IPS-15b (cell line): ENCODE results near the gene FCN1.

Source experiments
- H3K27me3 ChIP-seq: one replicate; pipeline ENCODE4 v1.6.1; 2013; ENCODE audit warnings: low read length; ENCODE audit not compliant: control insufficient read depth, insufficient read depth
- H3K36me3 ChIP-seq: one replicate; pipeline ENCODE4 v1.6.1; 2013; ENCODE audit warnings: low read length; ENCODE audit not compliant: control insufficient read depth, insufficient read depth
- H3K4me1 ChIP-seq: one replicate; pipeline ENCODE4 v1.6.1; 2013; ENCODE audit warnings: mild to moderate bottlenecking, low read length; ENCODE audit not compliant: control insufficient read depth, insufficient read depth
- H3K4me3 ChIP-seq: one replicate; pipeline ENCODE4 v1.5.1; 2013; ENCODE audit warnings: low read depth, low read length
- H3K9ac ChIP-seq: one replicate; pipeline ENCODE4 v1.6.1; 2013; ENCODE audit warnings: low read depth, mild to moderate bottlenecking, low read length
- H3K9me3 ChIP-seq: one replicate; pipeline ENCODE4 v1.6.1; 2013; ENCODE audit warnings: mild to moderate bottlenecking, low read length; ENCODE audit not compliant: control insufficient read depth, insufficient read depth

Gene FCN1

GRCh38 chr9:134883040-134883782 is 34.5 kb downstream of the FCN1 start:
- Histone ChIP-seq H3K4me1 (no peaks in the 10 kb centered on the region), H3K9ac (no peak overlapping the region), H3K27me3 (no peaks in the 10 kb centered on the region), H3K36me3 (no peaks in the 10 kb centered on the region), H3K4me3 (no peak overlapping the region), H3K9me3 (no peaks in the 10 kb centered on the region)

GRCh38 chr9:134882204-134882785 is 35.4 kb downstream of the FCN1 start:
- H3K27me3 ChIP-seq = no peaks in the 10 kb centered on the region
- H3K9ac ChIP-seq = no peak overlapping the region

GRCh38 chr9:134881313-134881670 is 36.4 kb downstream of the FCN1 start:
- Histone ChIP-seq H3K9me3 (no peaks in the 10 kb centered on the region), H3K4me1 (no peaks in the 10 kb centered on the region), H3K9ac (no peak overlapping the region), H3K4me3 (no peak overlapping the region), H3K36me3 (no peaks in the 10 kb centered on the region), H3K27me3 (no peaks in the 10 kb centered on the region)

More at GRCh38 chr9:134882204-134882785, 35.4 kb downstream of the FCN1 start:
- Histone ChIP-seq H3K9me3 (no peaks in the 10 kb centered on the region), H3K4me3 (no peak overlapping the region), H3K36me3 (no peaks in the 10 kb centered on the region), H3K4me1 (no peaks in the 10 kb centered on the region)

DNA sequence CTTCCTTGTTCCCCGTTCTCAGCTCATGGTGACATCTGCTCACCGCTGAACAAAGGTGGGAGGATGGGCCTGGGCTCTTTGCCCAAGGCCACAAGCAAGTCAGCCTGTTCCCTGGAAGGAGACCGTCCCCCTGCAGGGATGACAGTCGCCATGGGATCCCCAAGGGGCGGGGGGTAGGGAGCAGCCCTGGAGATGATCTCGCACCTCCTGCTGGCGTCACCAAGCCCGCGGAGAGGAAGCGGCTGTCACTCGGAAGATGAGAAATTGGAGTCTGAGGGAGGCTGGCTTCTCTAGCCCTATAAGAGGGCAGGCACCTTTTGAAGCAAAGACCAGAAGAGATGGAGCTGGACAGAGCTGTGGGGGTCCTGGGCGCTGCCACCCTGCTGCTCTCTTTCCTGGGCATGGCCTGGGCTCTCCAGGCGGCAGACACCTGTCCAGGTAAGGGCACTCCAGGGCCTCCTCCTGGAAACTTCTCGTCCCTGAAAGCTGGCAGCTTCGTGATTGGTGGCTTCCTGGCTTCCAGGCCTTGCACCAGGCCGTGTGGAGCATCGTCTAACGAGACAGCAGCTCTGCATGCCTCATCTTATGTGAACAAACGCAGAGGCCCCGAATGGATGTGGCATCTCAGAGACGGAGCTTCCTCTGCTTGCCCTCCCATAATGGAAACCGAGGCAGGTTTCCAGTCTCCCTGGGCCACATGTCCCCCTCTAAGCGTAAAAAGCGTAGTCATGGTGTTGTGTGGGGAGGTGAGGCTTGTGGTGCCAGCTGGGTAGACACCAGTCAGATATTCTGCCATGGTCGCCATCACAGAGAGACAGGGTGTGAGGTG is 37.0 kb downstream of the FCN1 start, which contains the start of gene FCN2:
Gene FCN2, plus strand, starts transcription at position 327 of the 829 bp plus-strand sequence. Its CDS starts 12 bp downstream, at position 339.
- H3K4me3 ChIP-seq = no peak within 1 kb of the TSS
- no peaks in the 10 kb centered on the region for H3K4me1 ChIP-seq
- no peaks in the 10 kb centered on the region for H3K27me3 ChIP-seq
- no peak within 1 kb of the TSS for H3K9ac ChIP-seq
- H3K36me3 ChIP-seq = no peaks in the 10 kb centered on the region
- H3K9me3 ChIP-seq = no peaks in the 10 kb centered on the region

DNA sequence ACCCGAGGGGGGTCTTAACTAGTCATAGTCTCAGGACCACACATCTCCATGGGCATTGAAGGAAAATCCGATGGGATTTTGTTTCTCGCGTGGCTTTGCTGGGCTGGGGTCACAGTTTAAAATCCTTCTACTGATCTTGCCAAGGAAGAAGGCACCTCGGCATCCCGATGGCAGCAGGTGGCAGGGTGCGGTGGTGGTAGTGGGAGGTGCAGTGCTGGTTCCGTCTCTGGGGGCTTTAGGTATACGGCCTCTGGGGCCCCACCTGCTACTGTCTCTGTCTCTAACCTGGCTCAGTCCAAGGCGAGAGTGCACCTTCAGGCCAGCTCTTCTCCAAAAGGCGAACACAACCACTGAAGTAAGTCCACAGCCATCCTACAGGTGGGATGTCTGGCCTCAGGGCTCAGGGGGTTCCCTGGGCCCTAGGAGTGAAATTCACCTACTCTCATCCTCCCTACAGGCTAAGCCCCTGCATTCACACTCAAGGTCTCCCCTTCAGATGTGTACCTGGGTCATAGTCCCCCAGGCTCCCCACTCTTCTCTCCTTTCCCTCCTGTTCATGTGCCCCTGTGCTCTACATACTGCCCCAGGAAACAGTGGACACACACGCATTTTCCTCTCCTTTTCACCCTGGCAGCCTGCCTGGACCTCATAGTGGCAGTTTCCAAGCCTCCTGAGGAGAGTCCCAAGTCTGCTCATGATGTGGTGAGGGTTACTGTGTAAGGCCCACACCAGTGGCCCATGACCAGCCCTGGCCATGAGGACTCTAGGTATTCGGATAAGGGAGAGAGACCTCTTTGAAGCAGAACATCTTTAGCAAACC is 37.8 kb downstream of the FCN1 start:
- no peaks in the 10 kb centered on the region for H3K36me3 ChIP-seq
- no peaks in the 10 kb centered on the region for H3K4me1 ChIP-seq
- H3K27me3 ChIP-seq = no peaks in the 10 kb centered on the region
- no peak overlapping the region for H3K4me3 ChIP-seq
- H3K9me3 ChIP-seq = no peaks in the 10 kb centered on the region
- H3K9ac ChIP-seq = no peak overlapping the region

DNA sequence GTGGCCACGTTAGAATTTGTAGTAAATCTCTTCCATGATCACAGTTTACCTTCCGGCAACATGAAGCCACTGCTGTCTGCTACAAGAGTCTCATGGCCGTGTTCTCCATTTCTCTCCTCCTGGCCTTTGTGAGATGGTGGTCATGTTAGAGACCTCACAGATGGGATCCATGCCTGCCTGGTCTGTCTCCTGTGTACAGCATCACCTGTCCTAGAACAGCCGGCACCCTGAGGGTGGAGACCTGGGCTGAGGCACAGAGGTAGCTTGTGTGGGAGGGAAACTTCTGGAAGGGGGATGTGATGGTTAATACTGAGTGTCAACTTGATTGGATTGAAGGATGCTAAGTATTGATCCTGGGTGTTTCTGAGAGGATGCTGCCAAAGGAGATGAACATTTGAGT is 40.2 kb downstream of the FCN1 start:
- no peaks in the 10 kb centered on the region for H3K4me1 ChIP-seq
- no peaks in the 10 kb centered on the region for H3K9me3 ChIP-seq
- H3K4me3 ChIP-seq = no peak overlapping the region
- no peaks in the 10 kb centered on the region for H3K27me3 ChIP-seq
- H3K9ac ChIP-seq = no peak overlapping the region
- no peaks in the 10 kb centered on the region for H3K36me3 ChIP-seq

- H3K9me3 ChIP-seq = no peaks in the 10 kb centered on the region
- no peaks in the 10 kb centered on the region for H3K27me3 ChIP-seq
- no peak overlapping the region for H3K4me3 ChIP-seq
- no peaks in the 10 kb centered on the region for H3K4me1 ChIP-seq
- H3K9ac ChIP-seq = no peak overlapping the region
- H3K36me3 ChIP-seq = no peaks in the 10 kb centered on the region
Measured at GRCh38 chr9:134875371-134875770, 42.3 kb downstream of the FCN1 start.

DNA sequence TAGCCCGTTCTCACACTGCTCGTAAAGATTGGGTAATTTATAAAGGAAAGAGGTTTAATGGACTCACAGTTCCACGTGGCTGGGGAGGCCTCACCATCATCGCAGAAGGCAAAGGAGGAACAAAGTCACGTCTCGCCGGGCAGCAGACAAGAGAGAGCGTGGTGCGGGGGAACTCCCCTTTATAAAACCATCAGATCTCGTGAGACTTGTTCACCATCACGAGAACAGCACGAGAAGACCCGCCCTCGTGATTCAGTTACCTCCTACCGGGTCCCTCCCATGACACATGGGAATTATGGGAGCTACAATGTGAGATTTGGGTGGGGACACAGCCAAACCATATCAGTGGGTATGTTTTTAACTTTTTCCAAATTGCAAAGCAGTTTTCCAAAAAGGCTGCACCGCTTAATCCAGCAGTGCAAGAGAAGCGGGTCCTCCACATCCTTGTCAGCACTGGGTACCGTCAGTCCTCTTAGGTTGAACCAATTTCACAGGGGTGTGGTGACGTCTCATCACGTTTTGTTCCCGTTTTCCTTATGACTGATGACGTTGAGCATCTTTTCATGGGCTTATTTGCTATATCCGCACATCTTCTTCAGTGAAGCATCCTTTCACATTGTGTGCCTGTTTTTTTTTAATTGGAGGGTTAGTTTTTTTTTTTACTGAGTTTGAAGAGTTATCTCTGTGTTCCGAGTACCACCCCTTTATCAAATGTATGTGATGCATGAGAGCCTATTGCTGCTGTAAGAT is 45.1 kb downstream of the FCN1 start:
- Histone ChIP-seq H3K9me3 (no peaks in the 10 kb centered on the region), H3K4me1 (no peaks in the 10 kb centered on the region), H3K36me3 (no peaks in the 10 kb centered on the region), H3K9ac (no peak overlapping the region), H3K4me3 (no peak overlapping the region), H3K27me3 (no peaks in the 10 kb centered on the region)

- Histone ChIP-seq H3K4me3 (no peak overlapping the region), H3K36me3 (no peaks in the 10 kb centered on the region), H3K9me3 (no peaks in the 10 kb centered on the region), H3K4me1 (no peaks in the 10 kb centered on the region), H3K27me3 (no peaks in the 10 kb centered on the region), H3K9ac (no peak overlapping the region)
Measured at GRCh38 chr9:134871697-134872340, 45.9 kb downstream of the FCN1 start.

GRCh38 chr9:134870746-134871662 is 46.7 kb downstream of the FCN1 start:
- Histone ChIP-seq H3K4me1 (no peaks in the 10 kb centered on the region), H3K27me3 (no peaks in the 10 kb centered on the region), H3K4me3 (no peak overlapping the region), H3K9ac (no peak overlapping the region), H3K36me3 (no peaks in the 10 kb centered on the region), H3K9me3 (no peaks in the 10 kb centered on the region)
